Stimulated activated CD8-positive, alpha-beta memory T cell treated with anti-CD3 and anti-CD28 coated beads, Interleukin-2, amount 100 ng/mL, for 1 hour (primary cell): ENCODE results near the gene FAIM2.
A peak's percentile ranks its signal among the peaks of the same experiment; 100 is the strongest.
"Not testable (repeated sequence)": the region's sequence is repeated elsewhere in the genome, so short reads cannot be mapped to it uniquely, and the experiment has no call there.

Source experiments
- DNase-seq, 2 donors: peaks; one replicate each; pipeline ENCODE4 v3.0.0-alpha.2; 2020; ENCODE audit warnings: low read depth in 2 of 2

FAIM2 gene

GRCh38 chr12:49864798-49865090 is 39.0 kb downstream of the FAIM2 start:
- no peak for DNase-seq

GRCh38 chr12:49863946-49864797 is 39.5 kb downstream of the FAIM2 start:
- DNase-seq: no peak

GRCh38 chr12:49860921-49861320 is 42.8 kb downstream of the FAIM2 start:
- not testable (repeated sequence) for DNase-seq

GRCh38 chr12:49855890-49856289 is 47.8 kb downstream of the FAIM2 start:
- DNase-seq: not testable (repeated sequence)

GRCh38 chr12:49854976-49855375 is 48.7 kb downstream of the FAIM2 start:
- DNase-seq: no peak

- DNase-seq: no peak
Observed at GRCh38 chr12:49853671-49854070, 50.0 kb downstream of the FAIM2 start.

GRCh38 chr12:49847161-49847560 is 56.5 kb downstream of the FAIM2 start:
- no peak for DNase-seq

GRCh38 chr12:49846032-49846431 is 57.7 kb downstream of the FAIM2 start:
- no peak for DNase-seq

GRCh38 chr12:49843876-49844437 is 59.7 kb downstream of the FAIM2 start:
- DNase-seq: no peak

- DNase-seq: no peak
Observed at GRCh38 chr12:49843411-49843810, 60.3 kb downstream of the FAIM2 start.

GRCh38 chr12:49842519-49843352 is 61.0 kb downstream of the FAIM2 start, which contains the start of gene BCDIN3D:
BCDIN3D (minus strand) TSS chr12:49843106; CDS start chr12:49843087, 19 bp downstream.
- DNase-seq: peak; percentile 80 to 84

GRCh38 chr12:49838973-49839633 is 64.6 kb downstream of the FAIM2 start:
- no peak for DNase-seq

- no peak for DNase-seq
Observed at GRCh38 chr12:49832836-49833421, 70.8 kb downstream of the FAIM2 start.

- DNase-seq: no peak
Observed at GRCh38 chr12:49831717-49832116, 72.0 kb downstream of the FAIM2 start.

GRCh38 chr12:49828133-49829091 is 75.3 kb downstream of the FAIM2 start, which contains the start of gene NCKAP5L:
NCKAP5L (minus strand) TSS chr12:49828413; CDS start chr12:49804044, 24,369 bp downstream.
- DNase-seq: peak; percentile 89

- DNase-seq: no peak
Observed at GRCh38 chr12:49827401-49828099, 76.2 kb downstream of the FAIM2 start.

- no peak for DNase-seq
Observed at GRCh38 chr12:49827051-49827400, 76.7 kb downstream of the FAIM2 start.

- no peak for DNase-seq
Observed at GRCh38 chr12:49825971-49826421, 77.7 kb downstream of the FAIM2 start.

- DNase-seq: no peak
Observed at GRCh38 chr12:49825360-49825970, 78.2 kb downstream of the FAIM2 start.
